IMR-90 (cell line): Measurements from ENCODE around the gene PAK6. TPM values are rescaled to one million over a fixed set of nuclear protein-coding genes. Genes with fewer than 3 reads are reported as not detected.

Experiments used
- ATAC-seq: fragments of 200-7000 bp; cut with Tn5 transposase; 2 replicates; pipeline ENCODE4 v1.9.1; 2020; ENCODE audit warnings: low read depth, mild to moderate bottlenecking, moderate library complexity
- BruUV-seq: library from RNA; stranded (reverse); fragments of 400-500 nt; replicated peaks from 2 replicates; lab custom pipeline; 2021; lab: Mats Ljungman, UMichigan
- CTCF ChIA-PET: fragments of 300-600 bp; formaldehyde crosslinking; extraction: SDS; loops from one replicate; lab custom pipeline; 2021; ENCODE audit warnings: antibody characterized with exemption; lab: Yijun Ruan, JAX
- POLR2A ChIA-PET: fragments of 300-600 bp; sonication (Branson Sonifier 250); formaldehyde crosslinking; loops from one replicate; lab custom pipeline; 2022; ENCODE audit warnings: antibody characterized with exemption; ENCODE audit not compliant: unreplicated experiment; lab: Charles Lee
- DNase-seq: peaks from one replicate; pipeline ENCODE4 v3.0.0; 2013
- H2AFZ ChIP-seq: replicated peaks from 2 replicates; pipeline ENCODE3; 2013; ENCODE audit warnings: low read length, mild to moderate bottlenecking; ENCODE audit not compliant: poor library complexity
- H2AK5ac ChIP-seq: 2 replicates; pipeline ENCODE4 v1.6.1; 2013; ENCODE audit warnings: low read depth, low read length, inconsistent platforms
- H2AK9ac ChIP-seq: replicated peaks from 2 replicates; pipeline ENCODE3; 2013; ENCODE audit warnings: mild to moderate bottlenecking, low read depth, low read length, moderate library complexity; ENCODE audit not compliant: poor library complexity
- H2BK120ac ChIP-seq: 2 replicates; pipeline ENCODE4 v1.6.1; 2013; ENCODE audit warnings: low read depth, low read length, inconsistent platforms
- H2BK15ac ChIP-seq: 3 replicates; pipeline ENCODE4 v1.6.1; 2013; ENCODE audit warnings: low read depth, low read length, inconsistent platforms
- H2BK20ac ChIP-seq: 2 replicates; pipeline ENCODE4 v1.6.1; 2013; ENCODE audit warnings: low read depth, mild to moderate bottlenecking, inconsistent platforms, low read length, moderate library complexity
- H2BK5ac ChIP-seq: 2 replicates; pipeline ENCODE4 v1.6.1; 2013; ENCODE audit warnings: mild to moderate bottlenecking, low read depth, low read length, inconsistent platforms; ENCODE audit not compliant: poor library complexity, severe bottlenecking
- H3K14ac ChIP-seq: replicated peaks from 2 replicates; pipeline ENCODE4 v1.6.1; 2013; ENCODE audit warnings: low read depth, low read length, inconsistent platforms
- H3K18ac ChIP-seq: 2 replicates; pipeline ENCODE4 v1.6.1; 2013; ENCODE audit warnings: low read depth, low read length, control low read depth
- H3K23ac ChIP-seq: 2 replicates; pipeline ENCODE4 v1.6.1; 2013; ENCODE audit warnings: low read depth, low read length, inconsistent platforms
- H3K27ac ChIP-seq: 2 replicates; pipeline ENCODE4 v1.5.1; 2013; ENCODE audit warnings: mild to moderate bottlenecking, control low read depth, low read length; ENCODE audit not compliant: insufficient read depth
- H3K27me3 ChIP-seq: 2 replicates; pipeline ENCODE4 v1.6.1; 2013; ENCODE audit warnings: low read length; ENCODE audit not compliant: control insufficient read depth, insufficient read depth
- H3K36me3 ChIP-seq: 2 replicates; pipeline ENCODE4 v1.6.1; 2013; ENCODE audit warnings: low read length, mixed read lengths; ENCODE audit not compliant: control insufficient read depth, insufficient read depth
- H3K4ac ChIP-seq: 2 replicates; pipeline ENCODE4 v1.6.1; 2013; ENCODE audit warnings: low read depth, low read length, inconsistent platforms
- H3K4me1 ChIP-seq: 2 replicates; pipeline ENCODE4 v1.6.1; 2013; ENCODE audit warnings: low read length, mixed read lengths; ENCODE audit not compliant: control insufficient read depth, insufficient read depth
- H3K4me2 ChIP-seq: 2 replicates; pipeline ENCODE4 v1.6.1; 2013; ENCODE audit warnings: low read depth, mild to moderate bottlenecking, control low read depth, low read length, moderate library complexity
- H3K4me3 ChIP-seq: 2 replicates; pipeline ENCODE4 v1.5.1; 2013; ENCODE audit warnings: low read depth, mild to moderate bottlenecking, control low read depth, low read length, moderate library complexity; ENCODE audit not compliant: insufficient read depth
- H3K56ac ChIP-seq: 2 replicates; pipeline ENCODE4 v1.6.1; 2013; ENCODE audit warnings: low read length, inconsistent platforms; ENCODE audit not compliant: insufficient read depth; ENCODE audit errors: extremely low read depth
- H3K79me1 ChIP-seq, 2 experiments: 2 replicates each; pipeline ENCODE4 v1.6.1; 2013; ENCODE audit warnings: low read length in 2 of 2, inconsistent platforms in 1 of 2, low read depth in 1 of 2
- H3K9ac ChIP-seq: 2 replicates; pipeline ENCODE4 v1.6.1; 2013; ENCODE audit warnings: low read depth, low read length, control low read depth
- H3K9me1 ChIP-seq: 2 replicates; pipeline ENCODE4 v1.6.1; 2013; ENCODE audit warnings: low read length, inconsistent platforms; ENCODE audit not compliant: insufficient read depth
- H3K9me3 ChIP-seq: 2 replicates; pipeline ENCODE4 v1.6.1; 2013; ENCODE audit warnings: low read length; ENCODE audit not compliant: control insufficient read depth, insufficient read depth
- H4K20me1 ChIP-seq: 2 replicates; pipeline ENCODE4 v1.6.1; 2013; ENCODE audit warnings: low read length, inconsistent platforms; ENCODE audit not compliant: insufficient read depth
- H4K5ac ChIP-seq: 2 replicates; pipeline ENCODE4 v1.6.1; 2013; ENCODE audit warnings: mild to moderate bottlenecking, low read depth, low read length, control low read depth
- H4K8ac ChIP-seq, 2 experiments: 2 replicates each; pipeline ENCODE4 v1.6.1; 2013; ENCODE audit warnings: low read depth in 2 of 2, low read length in 2 of 2, control low read depth in 1 of 2, inconsistent platforms in 1 of 2
- H4K91ac ChIP-seq: 2 replicates; pipeline ENCODE4 v1.6.1; 2013; ENCODE audit warnings: low read depth, low read length, inconsistent platforms; ENCODE audit not compliant: insufficient read depth
- BHLHE40 ChIP-seq: fragments of 150-350 bp; IDR thresholded peaks from 2 replicates; pipeline ENCODE4 v1.6.1; 2016; ENCODE audit warnings: mild to moderate bottlenecking, low read depth, low read length
- CEBPB ChIP-seq: IDR thresholded peaks from 2 replicates; pipeline ENCODE4 v1.6.1; 2012; ENCODE audit warnings: low read depth, low read length, improper control_type of control experiment
- CHD1 ChIP-seq: IDR thresholded peaks from 2 replicates; pipeline ENCODE4 v1.6.1; 2012; ENCODE audit warnings: low read depth, low read length, improper control_type of control experiment
- CTCF ChIP-seq: conservative IDR thresholded peaks from 2 replicates; pipeline ENCODE4 v1.5.1; 2012; ENCODE audit warnings: mild to moderate bottlenecking, low read depth, low read length, improper control_type of control experiment
- ELK1 ChIP-seq: fragments of 150-350 bp; IDR thresholded peaks from 2 replicates; pipeline ENCODE4 v1.6.1; 2016; ENCODE audit warnings: low read depth, mild to moderate bottlenecking, low read length, moderate library complexity, borderline replicate concordance
- FOS ChIP-seq: fragments of 150-350 bp; IDR thresholded peaks from 2 replicates; pipeline ENCODE4 v1.6.1; 2016; ENCODE audit warnings: low read depth, low read length
- MAFK ChIP-seq: IDR thresholded peaks from 2 replicates; pipeline ENCODE4 v1.6.1; 2012; ENCODE audit warnings: low read depth, low read length, improper control_type of control experiment
- MAZ ChIP-seq: IDR thresholded peaks from 2 replicates; pipeline ENCODE4 v1.6.1; 2012; ENCODE audit warnings: low read depth, mild to moderate bottlenecking, low read length, improper control_type of control experiment, moderate library complexity, borderline replicate concordance
- MXI1 ChIP-seq: IDR thresholded peaks from 2 replicates; pipeline ENCODE4 v1.6.1; 2012; ENCODE audit warnings: low read depth, mild to moderate bottlenecking, low read length, moderate library complexity, borderline replicate concordance
- NFE2L2 ChIP-seq: fragments of 150-350 bp; IDR thresholded peaks from 2 replicates; pipeline ENCODE4 v1.6.1; 2016; ENCODE audit warnings: low read depth, mild to moderate bottlenecking, low read length
- POLR2A ChIP-seq: IDR thresholded peaks from 2 replicates; pipeline ENCODE4 v1.6.1; 2012; ENCODE audit warnings: mild to moderate bottlenecking, low read depth, low read length
- RAD21 ChIP-seq: IDR thresholded peaks from 2 replicates; pipeline ENCODE4 v1.6.1; 2012; ENCODE audit warnings: low read length, improper control_type of control experiment
- RCOR1 ChIP-seq: IDR thresholded peaks from 2 replicates; pipeline ENCODE4 v1.6.1; 2012; ENCODE audit warnings: mild to moderate bottlenecking, low read length, improper control_type of control experiment; ENCODE audit not compliant: insufficient replicate concordance
- RFX5 ChIP-seq: IDR thresholded peaks from 2 replicates; pipeline ENCODE4 v1.8.0; 2012; ENCODE audit warnings: low read depth, mild to moderate bottlenecking, low read length, moderate library complexity
- SMC3 ChIP-seq: fragments of 150-350 bp; IDR thresholded peaks from 2 replicates; pipeline ENCODE4 v1.6.1; 2016; ENCODE audit warnings: low read depth, mild to moderate bottlenecking, antibody characterized with exemption, low read length, moderate library complexity
- USF2 ChIP-seq: fragments of 150-350 bp; IDR thresholded peaks from 2 replicates; pipeline ENCODE4 v1.6.1; 2017; ENCODE audit warnings: mild to moderate bottlenecking, antibody characterized with exemption, low read length, low read depth
- WGBS, 2 experiments: methylation state at CpG; one replicate each; pipeline versions ENCODE4 v1.1.5 to v1.1.7; 2013; ENCODE audit warnings: missing lambda C conversion rate in 2 of 2; ENCODE audit not compliant: insufficient read length in 1 of 2; ENCODE audit errors: extremely low coverage in 2 of 2; 5-methylcytosine and 5-hydroxymethylcytosine counted together
- dilution Hi-C: fragments of 300-500 bp; cut with HindIII; formaldehyde crosslinking; loops from one replicate; pipeline ENCODE4 v1.14.3; 2018; ENCODE audit warnings: low sequenced_read_pairs; ENCODE audit not compliant: unreplicated experiment
- in situ Hi-C: fragments of 300-500 bp; cut with MboI; formaldehyde crosslinking; loops from 3 replicates; pipeline ENCODE4 v1.14.3; 2019; ENCODE audit warnings: low sequenced_read_pairs, inconsistent platforms, mixed read lengths
- intact Hi-C: fragments of 100-400 bp; cut with micrococcal nuclease; formaldehyde crosslinking; loops from 2 replicates; pipeline ENCODE4 v1.10.0; 2022
- polyA plus RNA-seq, 3 experiments: library from polyadenylated mRNA; depleted of rRNA; stranded (reverse); fragments of >200 nt; gene quantifications; 2 replicates each; pipeline ENCODE4 v1.2.3, GENCODE V29; 2012; ENCODE audit warnings: low replicate concordance in 1 of 3
- total RNA-seq: library from RNA; depleted of rRNA; stranded (reverse); fragments of >200 nt; gene quantifications from 2 replicates; pipeline ENCODE4 v1.2.3, GENCODE V29; 2012

The PAK6 gene
- total and polyA plus RNA-seq, 2 of the 4 experiments (the other 2 are of a cell fraction): 0.21 TPM; not detected in 1

- H3K27me3 ChIP-seq: peaks cover 81% of the 10 kb centered on the region
- H4K20me1 ChIP-seq: no peaks in the 10 kb centered on the region
- H4K5ac ChIP-seq: no peak overlapping the region
- H4K8ac ChIP-seq: no peak overlapping the region
- no peaks in the 10 kb centered on the region for H3K79me1 ChIP-seq
- no peak for DNase-seq
- no peak overlapping the region for H2AFZ ChIP-seq
- no peak overlapping the region for H3K14ac ChIP-seq
- H3K18ac ChIP-seq: no peak overlapping the region
- H3K9me1 ChIP-seq: no peaks in the 10 kb centered on the region
- no peak overlapping the region for H3K4ac ChIP-seq
- ChIA-PET POLR2A (no interaction called here), CTCF (no interaction called here)
- no peak overlapping the region for H3K9ac ChIP-seq
- H3K27ac ChIP-seq: no peak overlapping the region
- no peak overlapping the region for H3K4me2 ChIP-seq
- H4K91ac ChIP-seq: no peak overlapping the region
- no peak overlapping the region for H3K23ac ChIP-seq
- no peak overlapping the region for H2BK15ac ChIP-seq
- H3K4me3 ChIP-seq: no peak overlapping the region
- intact Hi-C loops: no loop called here
- in situ Hi-C loops: no loop called here
- no peak overlapping the region for H3K56ac ChIP-seq
- no peak for ATAC-seq
- no peak overlapping the region for H2AK9ac ChIP-seq
- peaks cover 8% of the 10 kb centered on the region for H3K9me3 ChIP-seq
- H3K36me3 ChIP-seq: no peaks in the 10 kb centered on the region
- no TSS peak for BruUV-seq
- no peak overlapping the region for H2AK5ac ChIP-seq
- no peak overlapping the region for H2BK120ac ChIP-seq
- no peak overlapping the region for H2BK5ac ChIP-seq
- H3K4me1 ChIP-seq: no peaks in the 10 kb centered on the region
- TF ChIP-seq RCOR1 (no peak), ELK1 (no peak), MAZ (no peak), CEBPB (no peak), SMC3 (no peak), RFX5 (no peak), BHLHE40 (no peak), NFE2L2 (no peak), POLR2A (no peak), USF2 (no peak), FOS (no peak), CTCF (no peak), MXI1 (no peak), RAD21 (no peak), CHD1 (no peak), MAFK (no peak)
- dilution Hi-C loops: no loop called here
- WGBS, 2 experiments: 0% methylated on average over 1 of the region's 12 CpGs; no CpG with 5 or more reads in 1 of the 2 experiments
- H2BK20ac ChIP-seq: no peak overlapping the region
Measured at GRCh38 chr15:40295877-40296560, 57.2 kb downstream of the PAK6 start.
